Suppressor macrophage treated with lipopolysaccharide for 1 hour (primary cell): Measurements from ENCODE around the gene GRID2.
"Not testable (repeated sequence)": the region's sequence is repeated elsewhere in the genome, so short reads cannot be mapped to it uniquely, and the experiment has no call there.

Source experiments
- DNase-seq, 3 donors: peaks; one replicate each; pipeline ENCODE4 v3.0.0-alpha.2; 2020 to 2022

Gene GRID2

GRCh38 chr4:93348896-93349295, 1045.1 kb downstream of the GRID2 start:
- no peak for DNase-seq

- no peak for DNase-seq
Observed at GRCh38 chr4:93351846-93352245, 1048.1 kb downstream of the GRID2 start.

GRCh38 chr4:93355411-93355810, 1051.6 kb downstream of the GRID2 start:
- no peak for DNase-seq

GRCh38 chr4:93359586-93359985, 1055.8 kb downstream of the GRID2 start:
- DNase-seq: no peak

- DNase-seq: not testable (repeated sequence)
Observed at GRCh38 chr4:93366169-93366755, 1062.5 kb downstream of the GRID2 start.

- DNase-seq: no peak
Observed at GRCh38 chr4:93368968-93369367, 1065.2 kb downstream of the GRID2 start.

- no peak for DNase-seq
Observed at GRCh38 chr4:93370256-93370655, 1066.5 kb downstream of the GRID2 start.

- DNase-seq: no peak
Observed at GRCh38 chr4:93373893-93374860, 1070.4 kb downstream of the GRID2 start.

- no peak for DNase-seq
Observed at GRCh38 chr4:93384241-93384640, 1080.5 kb downstream of the GRID2 start.

- DNase-seq: no peak
Observed at GRCh38 chr4:93384887-93385286, 1081.1 kb downstream of the GRID2 start.

- no peak for DNase-seq
Observed at GRCh38 chr4:93394545-93395081, 1090.8 kb downstream of the GRID2 start.

- no peak for DNase-seq
Observed at GRCh38 chr4:93396272-93396671, 1092.5 kb downstream of the GRID2 start.

- no peak for DNase-seq
Observed at GRCh38 chr4:93403571-93403970, 1099.8 kb downstream of the GRID2 start.

GRCh38 chr4:93407493-93408275, 1103.9 kb downstream of the GRID2 start:
- DNase-seq: no peak

GRCh38 chr4:93409035-93409434, 1105.3 kb downstream of the GRID2 start:
- DNase-seq: no peak

- no peak for DNase-seq
Observed at GRCh38 chr4:93414041-93414550, 1110.3 kb downstream of the GRID2 start.

- no peak for DNase-seq
Observed at GRCh38 chr4:93416344-93417128, 1112.8 kb downstream of the GRID2 start.

- DNase-seq: no peak
Observed at GRCh38 chr4:93431371-93431770, 1127.6 kb downstream of the GRID2 start.

GRCh38 chr4:93433840-93434239, 1130.1 kb downstream of the GRID2 start:
- DNase-seq: no peak

GRCh38 chr4:93436000-93436626, 1132.3 kb downstream of the GRID2 start:
- no peak for DNase-seq

- no peak for DNase-seq
Observed at GRCh38 chr4:93437991-93438390, 1134.2 kb downstream of the GRID2 start.

- no peak for DNase-seq
Observed at GRCh38 chr4:93444860-93445259, 1141.1 kb downstream of the GRID2 start.
